Fibroblast of lung (primary cell): ENCODE measurements around the gene BAZ1A. TPM values are rescaled to one million over a fixed set of nuclear protein-coding genes. Genes with fewer than 3 reads are reported as not detected.
A peak's percentile ranks its signal among the peaks of the same experiment; 100 is the strongest.

Experiments used
- DNase-seq, 2 donors: peaks; one replicate each; pipeline versions ENCODE4 v3.0.0 to v3.0.0-alpha.2; 2010; ENCODE audit warnings: low read depth in 2 of 2
- H2AFZ ChIP-seq: 2 replicates; pipeline ENCODE4 v1.5.1; 2012; ENCODE audit warnings: low read length, control low read depth, inconsistent platforms
- H3K27ac ChIP-seq: 2 replicates; pipeline ENCODE4 v1.5.1; 2011; ENCODE audit warnings: low read length, control low read depth; ENCODE audit not compliant: insufficient read depth
- H3K27me3 ChIP-seq: 2 replicates; pipeline ENCODE4 v1.5.1; 2011; ENCODE audit warnings: mild to moderate bottlenecking, low read length; ENCODE audit not compliant: control insufficient read depth, insufficient read depth
- H3K36me3 ChIP-seq: 2 replicates; pipeline ENCODE4 v1.5.1; 2011; ENCODE audit warnings: low read length; ENCODE audit not compliant: control insufficient read depth, insufficient read depth
- H3K4me1 ChIP-seq: 2 replicates; pipeline ENCODE4 v1.5.1; 2011; ENCODE audit warnings: low read length; ENCODE audit not compliant: control insufficient read depth, insufficient read depth; ENCODE audit errors: extremely low read depth
- H3K4me2 ChIP-seq: 2 replicates; pipeline ENCODE4 v1.5.1; 2011; ENCODE audit warnings: low read length, control low read depth; ENCODE audit not compliant: insufficient read depth; ENCODE audit errors: extremely low read depth
- H3K4me3 ChIP-seq, 4 experiments: fragments of 200-600 bp in 1 of 4; sonication (generic) in 1 of 4; replicated peaks in 1 of 4; 2 replicates each; pipeline ENCODE4 v1.5.1; 2011 to 2016; ENCODE audit warnings: low read length in 4 of 4, low read depth in 3 of 4, mild to moderate bottlenecking in 3 of 4, control low read depth in 2 of 4, inconsistent platforms in 1 of 4, mixed read lengths in 1 of 4; ENCODE audit not compliant: insufficient read depth in 1 of 4; ENCODE audit errors: control extremely low read depth in 1 of 4
- H3K79me2 ChIP-seq: 2 replicates; pipeline ENCODE4 v1.5.1; 2012; ENCODE audit warnings: mild to moderate bottlenecking, low read length, inconsistent platforms; ENCODE audit not compliant: control insufficient read depth, insufficient read depth
- H3K9ac ChIP-seq: 2 replicates; pipeline ENCODE4 v1.5.1; 2011; ENCODE audit warnings: mild to moderate bottlenecking, low read length, control low read depth; ENCODE audit not compliant: insufficient read depth
- H3K9me3 ChIP-seq: 2 replicates; pipeline ENCODE4 v1.5.1; 2012; ENCODE audit warnings: low read depth, low read length; ENCODE audit not compliant: control insufficient read depth, insufficient read depth
- H4K20me1 ChIP-seq: 2 replicates; pipeline ENCODE4 v1.5.1; 2011; ENCODE audit warnings: low read length; ENCODE audit not compliant: control insufficient read depth, insufficient read depth; ENCODE audit errors: extremely low read depth
- CTCF ChIP-seq, 2 donors: IDR thresholded peaks in 1 of 2; conservative IDR thresholded peaks in 1 of 2; 1 replicate in 1 of 2; 2 replicates in 1 of 2; pipeline ENCODE4 v1.5.1; 2011 to 2012; ENCODE audit warnings: low read length in 2 of 2, control low read depth in 1 of 2, inconsistent platforms in 1 of 2, low read depth in 1 of 2, mild to moderate bottlenecking in 1 of 2
- EZH2 ChIP-seq: IDR thresholded peaks from 2 replicates; pipeline ENCODE4 v1.5.1; 2012; ENCODE audit warnings: low read length, control low read depth, mild to moderate bottlenecking; ENCODE audit errors: missing control alignments
- polyA plus RNA-seq, 2 donors: library from polyadenylated mRNA; depleted of rRNA in 1 of 2; stranded (reverse) in 1 of 2; unstranded in 1 of 2; fragments of >200 nt; gene quantifications; 2 replicates each; pipeline ENCODE4 v1.2.1, GENCODE V29; 2011 to 2012; ENCODE audit warnings: missing spikeins in 1 of 2
- total RNA-seq: library from RNA; depleted of rRNA; stranded (reverse); fragments of >200 nt; gene quantifications from 2 replicates; pipeline ENCODE4 v1.2.1, GENCODE V29; 2014

The BAZ1A gene
- total and polyA plus RNA-seq, 2 donors (not counting 1 experiment from before 2014, with no cell fraction given), result 21.1 to 35.2 TPM

DNA sequence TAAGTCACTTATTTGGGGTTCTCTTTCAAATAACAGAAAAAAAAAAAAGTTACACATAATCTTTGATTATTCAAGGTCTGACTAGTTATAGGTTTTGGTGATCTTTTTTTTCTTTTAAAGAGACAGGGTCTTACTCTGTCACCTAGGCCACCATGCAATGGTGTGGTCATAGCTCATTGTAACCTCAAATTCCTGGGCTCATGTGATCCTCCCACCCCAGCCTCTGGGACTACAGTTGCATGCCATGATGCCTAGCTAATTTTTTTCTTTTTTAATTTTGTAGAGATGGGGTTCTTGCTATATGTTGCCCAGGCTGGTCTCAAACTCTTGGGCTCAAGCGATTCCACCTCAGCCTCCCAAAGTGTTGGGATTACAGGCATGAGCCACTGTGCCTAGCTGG lies 104.3 kb downstream of the BAZ1A start:
- Histone ChIP-seq H3K4me1 (no peaks in the 10 kb centered on the region), H3K9me3 (no peaks in the 10 kb centered on the region), H2AFZ (no peak overlapping the region), H3K27ac (no peak overlapping the region), H3K9ac (no peak overlapping the region), H3K27me3 (no peaks in the 10 kb centered on the region), H4K20me1 (no peaks in the 10 kb centered on the region), H3K4me3 (no peak overlapping the region), H3K79me2 (no peaks in the 10 kb centered on the region), H3K4me2 (no peak overlapping the region), H3K36me3 (peaks cover 2% of the 10 kb centered on the region)
- no peak for TF ChIP-seq CTCF (conservative IDR thresholded peaks at IDR 0.05 in 1 of 2, IDR thresholded peaks at IDR 0.05 in 1 of 2; ENCODE audit: low read depth in 1 of 2, low read length in 2 of 2)
- no peak for TF ChIP-seq EZH2
- peak in 1 of 2 donors; percentile 21 for DNase-seq

DNA sequence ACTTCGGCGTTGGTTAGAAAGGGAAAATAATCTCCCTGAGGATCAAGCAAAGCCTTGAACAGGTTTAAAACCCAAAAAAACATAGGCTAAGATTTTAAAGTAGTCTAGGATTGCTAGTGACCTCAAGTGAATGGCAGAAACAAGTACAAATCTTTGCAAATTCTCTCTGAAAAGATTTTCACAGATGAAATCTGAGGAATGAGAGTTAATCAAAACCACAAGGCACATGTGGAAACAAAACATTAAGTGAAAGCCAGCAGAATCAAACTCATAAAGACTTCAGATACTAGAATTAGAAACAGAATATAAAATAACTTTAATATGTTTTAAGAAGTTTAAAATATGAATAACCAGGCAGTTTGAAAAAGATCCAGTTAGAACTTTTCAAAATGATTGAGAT lies 108.6 kb downstream of the BAZ1A start:
- Histone ChIP-seq H3K4me1 (no peaks in the 10 kb centered on the region), H3K27ac (no peak overlapping the region), H3K9me3 (no peaks in the 10 kb centered on the region), H3K79me2 (no peaks in the 10 kb centered on the region), H3K4me3 (no peak overlapping the region), H2AFZ (no peak overlapping the region), H3K36me3 (no peaks in the 10 kb centered on the region), H3K27me3 (no peaks in the 10 kb centered on the region), H3K4me2 (no peak overlapping the region), H4K20me1 (no peaks in the 10 kb centered on the region), H3K9ac (no peak overlapping the region)
- peak; percentile 16 to 26 for DNase-seq
- TF ChIP-seq EZH2 (no peak), CTCF (conservative IDR thresholded peaks at IDR 0.05 in 1 of 2, IDR thresholded peaks at IDR 0.05 in 1 of 2; ENCODE audit: low read depth in 1 of 2, low read length in 2 of 2) (no peak)

GRCh38 chr14:34766060-34766459 lies 109.1 kb downstream of the BAZ1A start:
- DNase-seq, result peak in 1 of 2 donors; percentile 6
- H3K27ac ChIP-seq, result no peak overlapping the region

More at GRCh38 chr14:34766060-34766459, 109.1 kb downstream of the BAZ1A start:
- no peaks in the 10 kb centered on the region for H3K36me3 ChIP-seq
- H3K27me3 ChIP-seq, result no peaks in the 10 kb centered on the region
- no peak overlapping the region for H3K4me2 ChIP-seq
- TF ChIP-seq CTCF (conservative IDR thresholded peaks at IDR 0.05 in 1 of 2, IDR thresholded peaks at IDR 0.05 in 1 of 2; ENCODE audit: low read depth in 1 of 2, low read length in 2 of 2) (no peak), EZH2 (no peak)
- no peaks in the 10 kb centered on the region for H3K79me2 ChIP-seq
- H4K20me1 ChIP-seq, result no peaks in the 10 kb centered on the region
- H2AFZ ChIP-seq, result no peak overlapping the region
- no peak overlapping the region for H3K4me3 ChIP-seq
- no peaks in the 10 kb centered on the region for H3K4me1 ChIP-seq
- H3K9ac ChIP-seq, result no peak overlapping the region
- no peaks in the 10 kb centered on the region for H3K9me3 ChIP-seq
